Measurements from ENCODE around the gene RNF220. TPM values are rescaled to one million over a fixed set of nuclear protein-coding genes. Genes with fewer than 3 reads are reported as not detected.

The RNF220 gene
- total and polyA plus RNA-seq, 2 of the 13 experiments (the other 11 are each of a cell fraction or from before 2014, with no cell fraction given) = 48.2 to 72.1 TPM

- TF ChIP-seq CC2D1A (CRISPR knock-in tag; IDR thresholded peaks at IDR 0.05) (no peak), ZNF549 (CRISPR knock-in tag; IDR thresholded peaks at IDR 0.05) (no peak), RAD51 (IDR thresholded peaks at IDR 0.05; ENCODE audit: borderline replicate concordance) (no peak), GATAD1 (CRISPR knock-in tag; IDR thresholded peaks at IDR 0.05) (peak; percentile 64), ZNF260 (CRISPR knock-in tag; IDR thresholded peaks at IDR 0.05; ENCODE audit: borderline replicate concordance, low read depth) (no peak), HOMEZ (CRISPR knock-in tag; IDR thresholded peaks at IDR 0.05; ENCODE audit: low read depth) (peak; percentile 81; the same call in 1 of the 2 replicates), GPN1 (CRISPR knock-in tag; IDR thresholded peaks at IDR 0.05; ENCODE audit: borderline replicate concordance) (no peak), PBX3 (CRISPR knock-in tag; IDR thresholded peaks at IDR 0.05; ENCODE audit: borderline replicate concordance) (no peak), ZNF768 (CRISPR knock-in tag; IDR thresholded peaks at IDR 0.05) (no peak), MED13 (CRISPR knock-in tag; IDR thresholded peaks at IDR 0.05) (no peak), XBP1 (CRISPR knock-in tag; IDR thresholded peaks at IDR 0.05) (no peak; the same call in 1 of the 2 replicates), ZNF430 (CRISPR knock-in tag; IDR thresholded peaks at IDR 0.05) (no peak; the same call in 1 of the 2 replicates), PBX2 (CRISPR knock-in tag; IDR thresholded peaks at IDR 0.05) (no peak), ZBTB4 (CRISPR knock-in tag; IDR thresholded peaks at IDR 0.05; ENCODE audit: borderline replicate concordance) (0 out of 2 replicates have a peak, but pooled peaks have one; percentile 50), ZNF382 (CRISPR knock-in tag; IDR thresholded peaks at IDR 0.05; ENCODE audit: borderline replicate concordance) (no peak), SNAPC5 (CRISPR knock-in tag; IDR thresholded peaks at IDR 0.05; ENCODE audit: borderline replicate concordance) (no peak), TRAFD1 (CRISPR knock-in tag; IDR thresholded peaks at IDR 0.05; ENCODE audit: borderline replicate concordance) (no peak), BRF2 (CRISPR knock-in tag; IDR thresholded peaks at IDR 0.05) (no peak)
Measured at GRCh38 chr1:44681905-44682882, 277.1 kb downstream of the RNF220 start (continued).
